HepG2 (cell line): Measurements from ENCODE around the gene IMPDH2. TPM values are rescaled to one million over a fixed set of nuclear protein-coding genes. Genes with fewer than 3 reads are reported as not detected.

Source experiments
- BRCA1 ChIP-seq: sonication (generic); formaldehyde crosslinking; IDR thresholded peaks from 2 replicates; pipeline ENCODE4 v1.4.0; 2020; ENCODE audit warnings: missing genetic modification reagents
- CREM ChIP-seq, 2 experiments: sonication (generic) in 1 of 2; formaldehyde crosslinking in 1 of 2; IDR thresholded peaks; 2 replicates each; pipeline versions ENCODE4 v1.4.0 to v1.6.1; 2016 to 2020; ENCODE audit warnings: antibody characterized with exemption in 1 of 2, mild to moderate bottlenecking in 1 of 2, missing genetic modification reagents in 1 of 2
- FOXA3 ChIP-seq: IDR thresholded peaks from 2 replicates; pipeline ENCODE4 v1.6.1; 2016; ENCODE audit warnings: missing genetic modification reagents, missing compliant biosample characterization
- FOXK2 ChIP-seq: fragments of 450-650 bp; IDR thresholded peaks from 2 replicates; pipeline ENCODE4 v1.6.1; 2016
- FOXO1 ChIP-seq: sonication (generic); formaldehyde crosslinking; IDR thresholded peaks from 2 replicates; pipeline ENCODE4 v1.4.0; 2020; ENCODE audit warnings: missing genetic modification reagents
- GPN1 ChIP-seq: sonication (generic); formaldehyde crosslinking; IDR thresholded peaks from 2 replicates; pipeline ENCODE4 v1.5.1; 2020; ENCODE audit warnings: missing genetic modification reagents, borderline replicate concordance
- HBP1 ChIP-seq: IDR thresholded peaks from 2 replicates; pipeline ENCODE4 v1.6.1; 2016; ENCODE audit warnings: low read depth, control low read depth
- KIAA2018 ChIP-seq: sonication (generic); formaldehyde crosslinking; IDR thresholded peaks from 2 replicates; pipeline ENCODE4 v1.5.0; 2020; ENCODE audit warnings: mild to moderate bottlenecking, missing genetic modification reagents, borderline replicate concordance
- MED8 ChIP-seq: sonication (generic); formaldehyde crosslinking; IDR thresholded peaks from 2 replicates; pipeline ENCODE4 v1.8.1; 2023; ENCODE audit warnings: mild to moderate bottlenecking, missing genetic modification reagents; ENCODE audit not compliant: insufficient replicate concordance
- NCOA1 ChIP-seq: sonication (generic); formaldehyde crosslinking; IDR thresholded peaks from 2 replicates; pipeline ENCODE4 v1.9.0; 2021; ENCODE audit warnings: missing genetic modification reagents
- SALL2 ChIP-seq: sonication (generic); formaldehyde crosslinking; IDR thresholded peaks from 2 replicates; pipeline ENCODE4 v1.8.1; 2023; ENCODE audit warnings: mild to moderate bottlenecking, missing genetic modification reagents, inconsistent platforms
- SMARCC2 ChIP-seq: fragments of 450-650 bp; IDR thresholded peaks from 2 replicates; pipeline ENCODE4 v1.6.1; 2017; ENCODE audit warnings: antibody characterized with exemption, mild to moderate bottlenecking
- SNAI1 ChIP-seq: sonication (generic); formaldehyde crosslinking; IDR thresholded peaks from 2 replicates; pipeline ENCODE4 v1.5.0; 2020; ENCODE audit warnings: mild to moderate bottlenecking, missing genetic modification reagents, borderline replicate concordance
- SP2 ChIP-seq: sonication (generic); formaldehyde crosslinking; IDR thresholded peaks from 2 replicates; pipeline ENCODE4 v1.5.1; 2020; ENCODE audit warnings: mild to moderate bottlenecking, missing genetic modification reagents
- TCF12 ChIP-seq, 2 experiments: fragments of 450-650 bp in 1 of 2; sonication (generic) in 1 of 2; formaldehyde crosslinking in 1 of 2; IDR thresholded peaks; 2 replicates each; pipeline versions ENCODE4 v1.6.1 to v1.8.0; 2017 to 2022; ENCODE audit warnings: antibody characterized with exemption in 1 of 2, mild to moderate bottlenecking in 1 of 2, missing genetic modification reagents in 1 of 2, moderate library complexity in 1 of 2
- TEAD2 ChIP-seq: sonication (generic); formaldehyde crosslinking; IDR thresholded peaks from 2 replicates; pipeline ENCODE4 v1.9.0; 2021; ENCODE audit warnings: missing genetic modification reagents
- TOPORS ChIP-seq: sonication (generic); formaldehyde crosslinking; IDR thresholded peaks from 2 replicates; pipeline ENCODE4 v1.8.0; 2023; ENCODE audit warnings: mild to moderate bottlenecking, missing genetic modification reagents
- ZNF20 ChIP-seq: sonication (generic); formaldehyde crosslinking; IDR thresholded peaks from 2 replicates; pipeline ENCODE4 v1.4.0; 2020; ENCODE audit warnings: mild to moderate bottlenecking, moderate library complexity, missing genetic modification reagents
- ZNF331 ChIP-seq: sonication (generic); formaldehyde crosslinking; IDR thresholded peaks from 2 replicates; pipeline ENCODE4 v1.4.0; 2020; ENCODE audit warnings: missing genetic modification reagents
- ZNF670 ChIP-seq: sonication (generic); formaldehyde crosslinking; IDR thresholded peaks from 2 replicates; pipeline ENCODE4 v1.8.0; 2022; ENCODE audit warnings: mild to moderate bottlenecking, missing genetic modification reagents, borderline replicate concordance
- ZSCAN31 ChIP-seq: sonication (generic); formaldehyde crosslinking; IDR thresholded peaks from 2 replicates; pipeline ENCODE4 v1.5.0; 2020; ENCODE audit warnings: low read depth, mild to moderate bottlenecking, missing genetic modification reagents
- polyA plus RNA-seq, 8 experiments: library from polyadenylated mRNA; depleted of rRNA in 3 of 8; stranded (reverse) in 7 of 8; unstranded in 1 of 8; fragments of >200 nt; fragmentation: Illumina TruSeq in 4 of 8; extraction: Trizol in 4 of 8; gene quantifications; 2 replicates each; pipeline versions ENCODE4 v1.2.1 to v1.2.3, GENCODE V29; 2011 to 2016; ENCODE audit warnings: low read depth in 4 of 8, missing spikeins in 1 of 8, mixed read lengths in 1 of 8; ENCODE audit not compliant: insufficient read depth in 1 of 8
- total RNA-seq, 5 experiments: library from RNA; depleted of rRNA; stranded (reverse); fragments of >200 nt; fragmentation: Illumina TruSeq; extraction: Trizol; gene quantifications; 2 replicates each; pipeline ENCODE4 v1.2.3, GENCODE V29; 2016; ENCODE audit warnings: low read depth in 1 of 5

IMPDH2 gene
- total and polyA plus RNA-seq, 2 of the 13 experiments (the other 11 are each of a cell fraction or from before 2014, with no cell fraction given): 248 to 260 TPM

- TF ChIP-seq ZNF670 (CRISPR knock-in tag): peak; percentile 1; the same call in 1 of the 2 replicates
- peak; percentile 94 for TF ChIP-seq SP2 (CRISPR knock-in tag)
- TF ChIP-seq FOXA3: peak; percentile 54
- TF ChIP-seq HBP1 (CRISPR knock-in tag): peak; percentile 20; the same call in 1 of the 2 replicates
- no peak; the same call in 1 of the 2 replicates for TF ChIP-seq SALL2 (CRISPR knock-in tag)
- peak; percentile 57 for TF ChIP-seq MED8 (CRISPR knock-in tag)
- TF ChIP-seq BRCA1 (CRISPR knock-in tag): peak; percentile 67; the same call in 1 of the 2 replicates
- TF ChIP-seq TEAD2 (CRISPR knock-in tag): no peak
- peak; percentile 59; the same call in 1 of the 2 replicates for TF ChIP-seq ZSCAN31 (CRISPR knock-in tag)
- peak; percentile 31; the same call in 1 of the 2 replicates for TF ChIP-seq ZNF331 (CRISPR knock-in tag)
- peak; percentile 70 for TF ChIP-seq TOPORS (CRISPR knock-in tag)
- peak; percentile 48; the same call in 1 of the 2 replicates for TF ChIP-seq FOXO1 (CRISPR knock-in tag)
- TF ChIP-seq NCOA1 (CRISPR knock-in tag): no peak; the same call in 1 of the 2 replicates
- no peak for TF ChIP-seq KIAA2018
- TF ChIP-seq FOXK2: peak; percentile 58
- TF ChIP-seq TCF12 (IDR thresholded peaks at IDR 0.05): no peak
- 0 out of 2 replicates have a peak, but pooled peaks have one; percentile 46 for TF ChIP-seq TCF12 (CRISPR knock-in tag; IDR thresholded peaks at IDR 0.05)
- peak; percentile 27; the same call in 1 of the 2 replicates for TF ChIP-seq GPN1 (CRISPR knock-in tag)
- TF ChIP-seq ZNF20 (CRISPR knock-in tag): peak; percentile 42; the same call in 1 of the 2 replicates
- no peak for TF ChIP-seq SMARCC2
- peak; percentile 48 for TF ChIP-seq CREM (IDR thresholded peaks at IDR 0.05)
- TF ChIP-seq CREM (CRISPR knock-in tag; IDR thresholded peaks at IDR 0.05): no peak
- peak; percentile 52; the same call in 1 of the 2 replicates for TF ChIP-seq SNAI1 (CRISPR knock-in tag)
Measured at GRCh38 chr3:49007068-49007770, 22.0 kb downstream of the IMPDH2 start, which contains the start of gene WDR6 (continued).
